K562 (cell line): ENCODE results near the gene SPIRE1. TPM values are rescaled to one million over a fixed set of nuclear protein-coding genes. Genes with fewer than 3 reads are reported as not detected.

Experiments
- ATF7 ChIP-seq: fragments of 450-650 bp; IDR thresholded peaks from 2 replicates; pipeline ENCODE4 v1.7.1; 2014; ENCODE audit warnings: mild to moderate bottlenecking, moderate library complexity
- CEBPG ChIP-seq, 3 experiments: fragments of 200-800 bp in 1 of 3; sonication (Bioruptor generic) in 1 of 3; sonication (generic) in 1 of 3; formaldehyde crosslinking in 1 of 3; IDR thresholded peaks in 2 of 3; conservative IDR thresholded peaks in 1 of 3; 2 replicates each; pipeline versions ENCODE4 v1.6.1 to v1.8.0; 2016 to 2022; ENCODE audit warnings: missing compliant biosample characterization in 2 of 3, missing genetic modification characterization in 2 of 3, mild to moderate bottlenecking in 1 of 3, missing genetic modification reagents in 1 of 3
- EHMT2 ChIP-seq: fragments of 450-650 bp; IDR thresholded peaks from 2 replicates; pipeline ENCODE4 v1.6.1; 2018; ENCODE audit warnings: antibody characterized with exemption
- ELF4 ChIP-seq: fragments of 450-650 bp; formaldehyde crosslinking; IDR thresholded peaks from 2 replicates; pipeline ENCODE4 v1.4.0; 2022; ENCODE audit warnings: missing genetic modification characterization
- NR2C2 ChIP-seq, 2 experiments: fragments of 200-800 bp in 1 of 2; sonication (Bioruptor generic) in 1 of 2; sonication (generic) in 1 of 2; formaldehyde crosslinking in 1 of 2; IDR thresholded peaks; 2 replicates each; pipeline versions ENCODE4 v1.6.1 to v1.8.0; 2016 to 2022; ENCODE audit warnings: mild to moderate bottlenecking in 1 of 2, missing compliant biosample characterization in 1 of 2, missing genetic modification characterization in 1 of 2, missing genetic modification reagents in 1 of 2
- PCBP1 ChIP-seq: fragments of 200-400 bp; formaldehyde crosslinking; IDR thresholded peaks from 2 replicates; pipeline ENCODE4 v1.6.1; 2018; ENCODE audit warnings: mild to moderate bottlenecking, low read depth, low read length; ENCODE audit not compliant: poor library complexity, severe bottlenecking
- RCOR1 ChIP-seq, 2 experiments: IDR thresholded peaks; 2 replicates each; pipeline ENCODE4 v1.6.1; 2012; ENCODE audit warnings: low read depth in 2 of 2, low read length in 2 of 2, borderline replicate concordance in 1 of 2, improper control_type of control experiment in 1 of 2
- SIN3B ChIP-seq: fragments of 450-650 bp; IDR thresholded peaks from 2 replicates; pipeline ENCODE4 v1.6.1; 2017; ENCODE audit warnings: low read depth, mild to moderate bottlenecking, moderate library complexity
- SMAD4 ChIP-seq: fragments of 250-450 bp; sonication (Bioruptor Pico); conservative IDR thresholded peaks from 2 replicates; pipeline ENCODE4 v1.8.0; 2021; ENCODE audit warnings: inconsistent platforms, mild to moderate bottlenecking, moderate library complexity
- SMARCB1 ChIP-seq: IDR thresholded peaks from 2 replicates; pipeline ENCODE4 v1.6.1; 2011; ENCODE audit warnings: improper control_type of control experiment, low read depth; ENCODE audit not compliant: insufficient read length
- TAL1 ChIP-seq: fragments of 450-650 bp; IDR thresholded peaks from 2 replicates; pipeline ENCODE4 v1.6.1; 2016; ENCODE audit warnings: mild to moderate bottlenecking
- TEAD4 ChIP-seq, 2 experiments: sonication (generic) in 1 of 2; formaldehyde crosslinking in 1 of 2; IDR thresholded peaks; 2 replicates each; pipeline versions ENCODE4 v1.6.1 to v1.8.0; 2012 to 2022; ENCODE audit warnings: borderline replicate concordance in 1 of 2, inconsistent platforms in 1 of 2, low read length in 1 of 2, mild to moderate bottlenecking in 1 of 2, missing genetic modification reagents in 1 of 2
- TSHZ1 ChIP-seq: fragments of 250-450 bp; sonication (Bioruptor Pico); IDR thresholded peaks from 2 replicates; pipeline ENCODE4 v1.4.0; 2020; ENCODE audit warnings: mild to moderate bottlenecking, moderate library complexity
- ZKSCAN3 ChIP-seq: fragments of 250-450 bp; sonication (Bioruptor Pico); IDR thresholded peaks from 2 replicates; pipeline ENCODE4 v1.4.0; 2020
- ZNF24 ChIP-seq: fragments of 450-650 bp; IDR thresholded peaks from 2 replicates; pipeline ENCODE4 v1.6.1; 2016
- ZNF316 ChIP-seq: fragments of 450-650 bp; IDR thresholded peaks from 2 replicates; pipeline ENCODE4 v1.6.1; 2016
- ZNF79 ChIP-seq: fragments of 250-450 bp; sonication (Bioruptor Pico); IDR thresholded peaks from 2 replicates; pipeline ENCODE4 v1.4.0; 2020; ENCODE audit warnings: low read depth, mild to moderate bottlenecking, moderate library complexity
- polyA plus RNA-seq, 8 experiments: library from polyadenylated mRNA; depleted of rRNA in 4 of 8; stranded (reverse) in 5 of 8; unstranded in 3 of 8; fragments of >200 nt; fragmentation: Nextera tagmentation in 2 of 8; fragmentation: Illumina TruSeq in 1 of 8; extraction: Ambion mirVana in 2 of 8; extraction: Trizol in 1 of 8; gene quantifications; 2 replicates each; pipeline versions ENCODE4 v1.2.1 to v1.2.3, GENCODE V29; 2011 to 2014; ENCODE audit warnings: inconsistent platforms in 1 of 8, missing spikeins in 1 of 8
- total RNA-seq, 7 experiments: library from RNA; depleted of rRNA in 6 of 7; stranded (reverse); fragments of >200 nt in 6 of 7; fragmentation: Illumina TruSeq in 2 of 7; extraction: Trizol in 2 of 7; gene quantifications; 2 replicates each; pipeline versions ENCODE4 v1.2.1 to v1.2.3, GENCODE V29; 2011 to 2021; ENCODE audit warnings: low replicate concordance in 1 of 7
- TF ChIP-seq, protein P1 (sequence below): fragments of 450-650 bp; IDR thresholded peaks from 2 replicates; pipeline ENCODE4 v1.7.1; 2018; ENCODE audit warnings: mild to moderate bottlenecking, low read depth; ENCODE audit not compliant: partially characterized antibody
- TF ChIP-seq, protein P2 (sequence below): sonication (generic); formaldehyde crosslinking; IDR thresholded peaks from 2 replicates; pipeline ENCODE4 v1.8.0; 2022; ENCODE audit warnings: mild to moderate bottlenecking, low read depth, missing genetic modification reagents

SPIRE1 gene
- total and polyA plus RNA-seq, 9 of the 15 experiments (the other 6 are each of a cell fraction or from before 2014, with no cell fraction given) = 2.9 to 14.0 (median 10.2) TPM

GRCh38 chr18:12606592-12607315 is 51.2 kb downstream of the SPIRE1 start (continued):
- no peak for TF ChIP-seq TSHZ1 (CRISPR knock-in tag)
- peak; percentile 82 for TF ChIP-seq CEBPG (CRISPR knock-in tag; IDR thresholded peaks at IDR 0.05)
- TF ChIP-seq CEBPG (tag; conservative IDR thresholded peaks at IDR 0.05 in 1 of 2, IDR thresholded peaks at IDR 0.05 in 1 of 2) = peak; percentile 90 to 95
- no peak for TF ChIP-seq ELF4 (CRISPR knock-in tag)
- TF ChIP-seq PCBP1 = no peak
- TF ChIP-seq SIN3B = no peak
- no peak for TF ChIP-seq TAL1
- TF ChIP-seq SMARCB1 = no peak
- no peak for TF ChIP-seq TEAD4 (IDR thresholded peaks at IDR 0.05; ENCODE audit: low read length)
- no peak for TF ChIP-seq TEAD4 (CRISPR knock-in tag; IDR thresholded peaks at IDR 0.05; ENCODE audit: borderline replicate concordance)
- no peak for TF ChIP-seq ZNF79
- TF ChIP-seq ZNF316 = peak; percentile 30; the same call in 1 of the 2 replicates
- TF ChIP-seq, protein P1, sequence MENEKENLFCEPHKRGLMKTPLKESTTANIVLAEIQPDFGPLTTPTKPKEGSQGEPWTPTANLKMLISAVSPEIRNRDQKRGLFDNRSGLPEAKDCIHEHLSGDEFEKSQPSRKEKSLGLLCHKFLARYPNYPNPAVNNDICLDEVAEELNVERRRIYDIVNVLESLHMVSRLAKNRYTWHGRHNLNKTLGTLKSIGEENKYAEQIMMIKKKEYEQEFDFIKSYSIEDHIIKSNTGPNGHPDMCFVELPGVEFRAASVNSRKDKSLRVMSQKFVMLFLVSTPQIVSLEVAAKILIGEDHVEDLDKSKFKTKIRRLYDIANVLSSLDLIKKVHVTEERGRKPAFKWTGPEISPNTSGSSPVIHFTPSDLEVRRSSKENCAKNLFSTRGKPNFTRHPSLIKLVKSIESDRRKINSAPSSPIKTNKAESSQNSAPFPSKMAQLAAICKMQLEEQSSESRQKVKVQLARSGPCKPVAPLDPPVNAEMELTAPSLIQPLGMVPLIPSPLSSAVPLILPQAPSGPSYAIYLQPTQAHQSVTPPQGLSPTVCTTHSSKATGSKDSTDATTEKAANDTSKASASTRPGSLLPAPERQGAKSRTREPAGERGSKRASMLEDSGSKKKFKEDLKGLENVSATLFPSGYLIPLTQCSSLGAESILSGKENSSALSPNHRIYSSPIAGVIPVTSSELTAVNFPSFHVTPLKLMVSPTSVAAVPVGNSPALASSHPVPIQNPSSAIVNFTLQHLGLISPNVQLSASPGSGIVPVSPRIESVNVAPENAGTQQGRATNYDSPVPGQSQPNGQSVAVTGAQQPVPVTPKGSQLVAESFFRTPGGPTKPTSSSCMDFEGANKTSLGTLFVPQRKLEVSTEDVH = no peak
- TF ChIP-seq, protein P2, sequence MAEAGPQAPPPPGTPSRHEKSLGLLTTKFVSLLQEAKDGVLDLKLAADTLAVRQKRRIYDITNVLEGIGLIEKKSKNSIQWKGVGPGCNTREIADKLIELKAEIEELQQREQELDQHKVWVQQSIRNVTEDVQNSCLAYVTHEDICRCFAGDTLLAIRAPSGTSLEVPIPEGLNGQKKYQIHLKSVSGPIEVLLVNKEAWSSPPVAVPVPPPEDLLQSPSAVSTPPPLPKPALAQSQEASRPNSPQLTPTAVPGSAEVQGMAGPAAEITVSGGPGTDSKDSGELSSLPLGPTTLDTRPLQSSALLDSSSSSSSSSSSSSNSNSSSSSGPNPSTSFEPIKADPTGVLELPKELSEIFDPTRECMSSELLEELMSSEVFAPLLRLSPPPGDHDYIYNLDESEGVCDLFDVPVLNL = no peak
- no peak for TF ChIP-seq NR2C2 (CRISPR knock-in tag; IDR thresholded peaks at IDR 0.05)
- peak; percentile 14; the same call in 1 of the 2 replicates for TF ChIP-seq NR2C2 (tag; IDR thresholded peaks at IDR 0.05)
- no peak for TF ChIP-seq ZNF24
- TF ChIP-seq ZKSCAN3 (CRISPR knock-in tag) = no peak
- TF ChIP-seq RCOR1 (IDR thresholded peaks at IDR 0.05; ENCODE audit: borderline replicate concordance in 1 of 2, low read depth in 2 of 2, low read length in 2 of 2) = no peak
- peak; percentile 38; the same call in 1 of the 2 replicates for TF ChIP-seq ATF7
- no peak for TF ChIP-seq EHMT2
- TF ChIP-seq SMAD4 = peak; percentile 20; the same call in 1 of the 2 replicates
